ENCODE data around the gene CACNA2D1.

GRCh38 chr7:82362129-82362706, 81.4 kb downstream of the CACNA2D1 start:
- TF ChIP-seq POLR2A (IDR thresholded peaks at IDR 0.05) (no peak), CTCF (IDR thresholded peaks at IDR 0.05) (no peak)
